ENCODE measurements around the gene CHRDL2. TPM values are rescaled to one million over a fixed set of nuclear protein-coding genes. Genes with fewer than 3 reads are reported as not detected.

Gene CHRDL2
- total RNA-seq, 1 experiment from 2014 or later: 0.37 TPM

GRCh38 chr11:74673693-74674360 is 57.4 kb downstream of the CHRDL2 start (continued):
- no peak for TF ChIP-seq PRDM15 (CRISPR knock-in tag; IDR thresholded peaks at IDR 0.05)

GRCh38 chr11:74672956-74673692 is 58.1 kb downstream of the CHRDL2 start:
- Mint-ChIP-seq H3K27ac (no peak overlapping the region), H3K4me1 (no peaks in the 10 kb centered on the region), H3K36me3 (peaks cover 4% of the 10 kb centered on the region), H3K4me3 (no peak overlapping the region), H3K9me3 (peaks cover 5% of the 10 kb centered on the region), H3K27me3 (ENCODE audit: low read depth) (no peaks in the 10 kb centered on the region; the same call in 1 of the 2 replicates)
- no peak for DNase-seq (ENCODE audit: low spot score)
- TF ChIP-seq ZNF423 (CRISPR knock-in tag; IDR thresholded peaks at IDR 0.05) (no peak), E2F5 (CRISPR knock-in tag; IDR thresholded peaks at IDR 0.05) (no peak), PRDM15 (CRISPR knock-in tag; IDR thresholded peaks at IDR 0.05) (no peak)
- CTCF ChIA-PET: interaction anchor here (0.5 to 6.1 kb wide), 4 partner anchors 11 to 1240 kb away, joined by 3 to 32 read pairs (median 5); no protein-coding TSS in a partner anchor
- POLR2A ChIA-PET: no interaction called here
- no peak for ATAC-seq

- Mint-ChIP-seq H3K4me3 (no peak overlapping the region), H3K9me3 (peaks cover 5% of the 10 kb centered on the region), H3K4me1 (no peaks in the 10 kb centered on the region), H3K27ac (no peak overlapping the region), H3K36me3 (peaks cover 4% of the 10 kb centered on the region), H3K27me3 (ENCODE audit: low read depth) (no peaks in the 10 kb centered on the region; the same call in 1 of the 2 replicates)
- TF ChIP-seq USF2 (CRISPR knock-in tag; IDR thresholded peaks at IDR 0.05) (no peak), ZNF121 (CRISPR knock-in tag; IDR thresholded peaks at IDR 0.05) (no peak)
- DNase-seq (ENCODE audit: low spot score) (no peak), ATAC-seq (no peak)
- ChIA-PET CTCF (interaction anchor here (0.5 to 6.1 kb wide), 5 partner anchors 12 to 394 kb away, joined by 3 to 32 read pairs (median 3); no protein-coding TSS in a partner anchor), POLR2A (no interaction called here)
Measured at GRCh38 chr11:74672332-74672955, 58.8 kb downstream of the CHRDL2 start.

GRCh38 chr11:74671520-74672196 is 59.6 kb downstream of the CHRDL2 start:
- Mint-ChIP-seq H3K9me3 (peaks cover 5% of the 10 kb centered on the region), H3K4me3 (no peak overlapping the region), H3K27me3 (ENCODE audit: low read depth) (no peaks in the 10 kb centered on the region; the same call in 1 of the 2 replicates), H3K36me3 (peaks cover 4% of the 10 kb centered on the region), H3K27ac (no peak overlapping the region), H3K4me1 (no peaks in the 10 kb centered on the region)
- ChIA-PET POLR2A (no interaction called here), CTCF (interaction anchor here (0.6 to 6.1 kb wide), 2 partner anchors 30 to 61 kb away, joined by 3 to 32 read pairs; no protein-coding TSS in a partner anchor)
- DNase-seq (ENCODE audit: low spot score) (no peak), ATAC-seq (no peak)
- TF ChIP-seq GABPB1 (CRISPR knock-in tag; IDR thresholded peaks at IDR 0.05) (no peak), STAT6 (CRISPR knock-in tag; conservative IDR thresholded peaks at IDR 0.05; ENCODE audit: low read depth) (no peak), IRF1 (CRISPR knock-in tag; IDR thresholded peaks at IDR 0.05) (no peak)

Measured in WTC11 (cell line).